SK-MEL-5 (cell line): ENCODE data around the gene IGF2BP2. TPM values are rescaled to one million over a fixed set of nuclear protein-coding genes. Genes with fewer than 3 reads are reported as not detected.
A peak's percentile ranks its signal among the peaks of the same experiment; 100 is the strongest.
"Not testable (repeated sequence)": the region's sequence is repeated elsewhere in the genome, so short reads cannot be mapped to it uniquely, and the experiment has no call there.

Experiments used
- DNase-seq: peaks from one replicate; pipeline ENCODE4 v3.0.0-alpha.2; 2016; ENCODE audit warnings: low read depth, low spot score
- in situ Hi-C: cut with HindIII; loops from 2 replicates; pipeline ENCODE4 v1.10.0; 2016; ENCODE audit warnings: low sequenced_read_pairs, high pct_unique_total_duplicates, low pct_unique_long_range_greater_than_20kb
- total RNA-seq: library from RNA; depleted of rRNA; stranded (reverse); fragments of >200 nt; shearing (Covaris generic); gene quantifications from 2 replicates; pipeline ENCODE4 v1.2.3, GENCODE V29; 2014

Gene IGF2BP2
- total RNA-seq, 1 experiment from 2014 or later = 59.5 TPM

GRCh38 chr3:185820973-185821758, 3.7 kb downstream of the IGF2BP2 start:
- in situ Hi-C loops = no loop called here
- peak; percentile 45 for DNase-seq

- DNase-seq = no peak
- in situ Hi-C loops = no loop called here
These were observed 6.5 kb downstream of the IGF2BP2 start for GRCh38 chr3:185818267-185818875.

GRCh38 chr3:185815391-185816282, 9.2 kb downstream of the IGF2BP2 start:
- in situ Hi-C loops = no loop called here
- peak; percentile 50 for DNase-seq

- peak; percentile 36 for DNase-seq
- in situ Hi-C loops = no loop called here
These were observed 11.1 kb downstream of the IGF2BP2 start for GRCh38 chr3:185813691-185814215.

GRCh38 chr3:185813205-185813604, 11.6 kb downstream of the IGF2BP2 start:
- in situ Hi-C loops = no loop called here
- DNase-seq = no peak

GRCh38 chr3:185807445-185808068, 17.3 kb downstream of the IGF2BP2 start:
- DNase-seq = peak; percentile 32
- in situ Hi-C loops = no loop called here

GRCh38 chr3:185798831-185799110, 26.1 kb downstream of the IGF2BP2 start:
- in situ Hi-C loops, DNase-seq: not testable (repeated sequence)

- DNase-seq = no peak
- in situ Hi-C loops = no loop called here
These were observed 26.6 kb downstream of the IGF2BP2 start for GRCh38 chr3:185797993-185798830.

- no peak for DNase-seq
- in situ Hi-C loops = no loop called here
These were observed 27.5 kb downstream of the IGF2BP2 start for GRCh38 chr3:185797108-185797881.

GRCh38 chr3:185796431-185797107, 28.3 kb downstream of the IGF2BP2 start:
- in situ Hi-C loops = no loop called here

GRCh38 chr3:185793381-185793780, 31.5 kb downstream of the IGF2BP2 start:
- no peak for DNase-seq
- in situ Hi-C loops = no loop called here

More at GRCh38 chr3:185796431-185797107, 28.3 kb downstream of the IGF2BP2 start:
- no peak for DNase-seq

GRCh38 chr3:185792955-185793354, 31.9 kb downstream of the IGF2BP2 start:
- in situ Hi-C loops = no loop called here
- no peak for DNase-seq

GRCh38 chr3:185789891-185790830, 34.7 kb downstream of the IGF2BP2 start:
- in situ Hi-C loops = no loop called here
- no peak for DNase-seq

GRCh38 chr3:185789134-185789533, 35.7 kb downstream of the IGF2BP2 start:
- DNase-seq = no peak
- in situ Hi-C loops = no loop called here

- in situ Hi-C loops = no loop called here
- no peak for DNase-seq
These were observed 36.5 kb downstream of the IGF2BP2 start for GRCh38 chr3:185788292-185788691.
